G401 (cell line): ENCODE results near the gene LIMA1. TPM values are rescaled to one million over a fixed set of nuclear protein-coding genes. Genes with fewer than 3 reads are reported as not detected.
A peak's percentile ranks its signal among the peaks of the same experiment; 100 is the strongest.
"Not testable (repeated sequence)": the region's sequence is repeated elsewhere in the genome, so short reads cannot be mapped to it uniquely, and the experiment has no call there.

Source experiments
- DNase-seq: peaks from one replicate; pipeline ENCODE4 v3.0.0-alpha.2; 2015; ENCODE audit warnings: low spot score
- in situ Hi-C: cut with HindIII; loops from 2 replicates; pipeline ENCODE4 v1.10.0; 2016; ENCODE audit warnings: low sequenced_read_pairs, mixed read lengths
- total RNA-seq: library from RNA; depleted of rRNA; stranded (reverse); fragments of >200 nt; shearing (Covaris generic); gene quantifications from 2 replicates; pipeline ENCODE4 v1.2.3, GENCODE V29; 2014; rRNA removed

Gene LIMA1
- 14.5 and 33.7 TPM in 2 replicates for total RNA-seq

GRCh38 chr12:50283229-50283923, at the start of gene LIMA1:
TSS of gene LIMA1 (minus strand) at chr12:50283520. CDS start at chr12:50248751, 34,769 bp downstream.
- DNase-seq, result peak; percentile 91
- in situ Hi-C loops, result no loop called here

GRCh38 chr12:50331745-50332144, 48.4 kb upstream of the LIMA1 start:
- in situ Hi-C loops, result no loop called here
- no peak for DNase-seq

- in situ Hi-C loops, DNase-seq: not testable (repeated sequence)
These were observed 45.3 kb upstream of the LIMA1 start for GRCh38 chr12:50328664-50329063.

- in situ Hi-C loops, result no loop called here
- peak; percentile 15 for DNase-seq
These were observed 43.4 kb upstream of the LIMA1 start for GRCh38 chr12:50326590-50327284.

- no peak for DNase-seq
- in situ Hi-C loops, result no loop called here
These were observed 42.6 kb upstream of the LIMA1 start for GRCh38 chr12:50325890-50326391.

GRCh38 chr12:50324770-50325169, 41.5 kb upstream of the LIMA1 start:
- in situ Hi-C loops, result not testable (repeated sequence)

GRCh38 chr12:50324077-50324476, 40.8 kb upstream of the LIMA1 start:
- DNase-seq, in situ Hi-C loops: not testable (repeated sequence)

More at GRCh38 chr12:50324770-50325169, 41.5 kb upstream of the LIMA1 start:
- DNase-seq, result not testable (repeated sequence)

GRCh38 chr12:50322206-50322605, 38.9 kb upstream of the LIMA1 start:
- in situ Hi-C loops, result no loop called here
- DNase-seq, result no peak

GRCh38 chr12:50317203-50317602, 33.9 kb upstream of the LIMA1 start:
- no peak for DNase-seq
- in situ Hi-C loops, result no loop called here

GRCh38 chr12:50315803-50316202, 32.5 kb upstream of the LIMA1 start:
- no peak for DNase-seq
- in situ Hi-C loops, result no loop called here

GRCh38 chr12:50314636-50315312, 31.5 kb upstream of the LIMA1 start:
- DNase-seq, result peak; percentile 71
- in situ Hi-C loops, result no loop called here

- DNase-seq, in situ Hi-C loops: not testable (repeated sequence)
These were observed 30.7 kb upstream of the LIMA1 start for GRCh38 chr12:50313971-50314370.

- in situ Hi-C loops, result no loop called here
- DNase-seq, result no peak
These were observed 30.1 kb upstream of the LIMA1 start for GRCh38 chr12:50313256-50313931.

GRCh38 chr12:50311858-50312609, 28.7 kb upstream of the LIMA1 start:
- in situ Hi-C loops, DNase-seq: not testable (repeated sequence)

- no peak for DNase-seq
- in situ Hi-C loops, result no loop called here
These were observed 26.6 kb upstream of the LIMA1 start for GRCh38 chr12:50309950-50310349.

GRCh38 chr12:50302686-50303085, 19.4 kb upstream of the LIMA1 start:
- DNase-seq, result no peak
- in situ Hi-C loops, result no loop called here

- in situ Hi-C loops, result no loop called here
- DNase-seq, result no peak
These were observed 14.7 kb upstream of the LIMA1 start for GRCh38 chr12:50297996-50298395.

GRCh38 chr12:50297027-50297426, 13.7 kb upstream of the LIMA1 start:
- DNase-seq, result no peak
- in situ Hi-C loops, result no loop called here

- no peak for DNase-seq
- in situ Hi-C loops, result no loop called here
These were observed 13.2 kb upstream of the LIMA1 start for GRCh38 chr12:50296554-50296953.
